Ovary (tissue), 3 donors: ENCODE data around the gene OVCH1.

ENCODE experiments used
- EP300 ChIP-seq: sonication (generic); formaldehyde crosslinking; IDR thresholded peaks from one replicate; pipeline ENCODE4 v1.6.1; 2017; ENCODE audit warnings: antibody characterized with exemption
- POLR2A ChIP-seq: fragments of 450-650 bp; IDR thresholded peaks from one replicate; pipeline ENCODE4 v1.6.1; 2017; ENCODE audit warnings: antibody characterized with exemption, mild to moderate bottlenecking, moderate library complexity
- TF ChIP-seq, protein P1 (sequence below), 3 donors: fragments of 450-650 bp in 2 of 3; fragments of 200-600 bp in 1 of 3; IDR thresholded peaks; one replicate each; pipeline versions ENCODE4 v1.5.1 to v1.8.0; 2016 to 2022; ENCODE audit warnings: antibody characterized with exemption in 3 of 3, mild to moderate bottlenecking in 1 of 3
- donor health status: DM: no; HTN: no; CAD: no.

DNA sequence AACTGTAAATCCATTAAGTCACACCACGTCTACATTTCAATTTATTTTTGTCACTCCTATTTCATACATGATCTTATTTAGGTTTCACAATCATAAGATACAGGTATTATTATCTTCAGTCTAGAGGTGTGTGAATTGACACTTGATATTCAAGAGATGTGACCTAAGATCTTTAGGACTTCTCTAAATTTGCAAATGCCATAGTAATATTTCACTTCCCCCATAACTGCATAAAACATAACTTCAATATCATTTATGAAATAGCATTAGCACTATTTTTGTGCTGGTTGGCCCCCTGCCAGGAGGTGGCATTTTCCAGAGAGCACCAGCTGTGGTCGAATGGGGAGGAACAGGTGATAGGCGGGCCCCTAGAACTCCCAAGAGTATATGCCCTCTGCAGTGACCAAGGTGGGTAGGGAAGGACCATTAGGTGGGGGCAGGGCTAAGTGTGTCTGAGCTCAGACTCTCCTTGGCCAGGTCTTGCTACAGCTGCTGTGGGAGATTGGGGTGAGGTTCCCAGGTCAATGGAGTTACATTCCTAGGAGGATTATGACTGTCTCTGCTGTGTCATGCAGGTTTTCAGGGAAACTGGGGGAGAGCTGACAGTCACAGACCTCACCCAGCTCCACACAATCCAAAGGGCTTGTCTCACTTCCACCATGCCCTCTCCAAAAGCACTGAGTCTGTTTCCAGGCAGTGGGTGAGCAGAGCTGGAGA, 67.3 kb downstream of the OVCH1 start:
- TF ChIP-seq, protein P1, sequence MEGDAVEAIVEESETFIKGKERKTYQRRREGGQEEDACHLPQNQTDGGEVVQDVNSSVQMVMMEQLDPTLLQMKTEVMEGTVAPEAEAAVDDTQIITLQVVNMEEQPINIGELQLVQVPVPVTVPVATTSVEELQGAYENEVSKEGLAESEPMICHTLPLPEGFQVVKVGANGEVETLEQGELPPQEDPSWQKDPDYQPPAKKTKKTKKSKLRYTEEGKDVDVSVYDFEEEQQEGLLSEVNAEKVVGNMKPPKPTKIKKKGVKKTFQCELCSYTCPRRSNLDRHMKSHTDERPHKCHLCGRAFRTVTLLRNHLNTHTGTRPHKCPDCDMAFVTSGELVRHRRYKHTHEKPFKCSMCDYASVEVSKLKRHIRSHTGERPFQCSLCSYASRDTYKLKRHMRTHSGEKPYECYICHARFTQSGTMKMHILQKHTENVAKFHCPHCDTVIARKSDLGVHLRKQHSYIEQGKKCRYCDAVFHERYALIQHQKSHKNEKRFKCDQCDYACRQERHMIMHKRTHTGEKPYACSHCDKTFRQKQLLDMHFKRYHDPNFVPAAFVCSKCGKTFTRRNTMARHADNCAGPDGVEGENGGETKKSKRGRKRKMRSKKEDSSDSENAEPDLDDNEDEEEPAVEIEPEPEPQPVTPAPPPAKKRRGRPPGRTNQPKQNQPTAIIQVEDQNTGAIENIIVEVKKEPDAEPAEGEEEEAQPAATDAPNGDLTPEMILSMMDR (IDR thresholded peaks at IDR 0.05): no peak
- TF ChIP-seq EP300 (no peak), POLR2A (no peak)
